WERI-Rb-1 (cell line): ENCODE results near the gene P2RY12.

Source experiments
- DNase-seq: peaks from one replicate; pipeline ENCODE4 v3.0.0-alpha.2; 2020
- H3K27ac ChIP-seq: fragments of 250-450 bp; sonication (Bioruptor Pico); 2 replicates; pipeline ENCODE4 v1.5.1; 2020; ENCODE audit warnings: mild to moderate bottlenecking, moderate library complexity
- H3K27me3 ChIP-seq: fragments of 250-450 bp; sonication (Bioruptor Pico); 2 replicates; pipeline ENCODE4 v1.5.1; 2021; ENCODE audit warnings: mild to moderate bottlenecking, low read depth, moderate library complexity; ENCODE audit not compliant: insufficient read depth, severe bottlenecking
- H3K36me3 ChIP-seq: fragments of 250-450 bp; sonication (Bioruptor Pico); 2 replicates; pipeline ENCODE4 v1.5.1; 2020; ENCODE audit warnings: mild to moderate bottlenecking, moderate library complexity
- H3K4me3 ChIP-seq: 2 replicates; pipeline ENCODE4 v1.5.1; 2011; ENCODE audit warnings: low read depth, mild to moderate bottlenecking, control low read depth, low read length
- H3K9me3 ChIP-seq: fragments of 250-450 bp; sonication (Bioruptor Pico); 2 replicates; pipeline ENCODE4 v1.5.1; 2021; ENCODE audit warnings: mild to moderate bottlenecking, moderate library complexity; ENCODE audit not compliant: severe bottlenecking
- CTCF ChIP-seq: IDR thresholded peaks from 2 replicates; pipeline ENCODE4 v1.5.1; 2011; ENCODE audit warnings: low read depth, mild to moderate bottlenecking, control low read depth, inconsistent platforms, low read length

Gene P2RY12

GRCh38 chr3:151384741-151385174 is at the start of gene P2RY12:
Gene P2RY12, minus strand, starts transcription at chr3:151384753. Its CDS starts 45,908 bp downstream, at chr3:151338845.
- Histone ChIP-seq H3K36me3 (no peaks in the 10 kb centered on the region), H3K27me3 (no peaks in the 10 kb centered on the region), H3K27ac (no peak within 1 kb of the TSS), H3K9me3 (no peaks in the 10 kb centered on the region), H3K4me3 (no peak within 1 kb of the TSS)
- no peak for DNase-seq
- TF ChIP-seq CTCF, result no peak

DNA sequence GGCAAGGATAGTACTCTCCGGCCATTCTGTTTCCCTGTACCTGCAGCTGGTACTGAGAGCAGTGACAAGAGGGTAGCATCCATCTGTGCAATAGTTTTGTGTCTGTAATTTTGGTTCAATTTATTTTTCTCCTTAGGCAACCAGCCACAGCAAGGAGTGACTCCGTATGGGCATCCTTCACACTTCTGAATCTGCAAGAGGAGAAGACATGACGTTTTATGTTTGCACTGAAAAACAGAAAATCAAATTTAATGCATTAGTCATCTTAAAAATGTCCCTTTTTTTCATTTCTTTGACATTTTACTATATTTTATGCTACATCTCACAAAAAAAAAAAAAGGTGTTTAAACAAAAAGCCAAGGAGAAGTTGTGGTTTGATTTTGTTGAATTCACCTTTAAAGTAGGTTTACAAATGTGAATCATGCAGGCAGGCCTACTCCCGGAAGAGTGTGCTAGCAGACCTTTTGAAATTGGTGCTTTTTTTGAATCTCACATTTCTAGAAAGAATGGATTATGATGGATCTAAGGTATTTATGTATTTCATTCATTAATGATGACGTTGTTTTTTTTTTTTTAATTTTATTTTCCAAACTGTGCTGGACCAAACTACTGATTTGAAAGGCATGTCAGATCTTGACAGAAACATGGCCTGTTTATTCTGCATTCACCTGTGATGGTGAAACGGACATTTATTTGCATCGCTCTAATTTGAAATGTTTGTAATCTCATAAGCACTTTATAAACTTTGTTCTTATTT is 48.2 kb upstream of the P2RY12 start:
- no peaks in the 10 kb centered on the region for H3K27me3 ChIP-seq
- no peaks in the 10 kb centered on the region for H3K36me3 ChIP-seq
- no peak for DNase-seq
- no peaks in the 10 kb centered on the region for H3K9me3 ChIP-seq
- no peak overlapping the region for H3K4me3 ChIP-seq
- no peak for TF ChIP-seq CTCF
- no peak overlapping the region for H3K27ac ChIP-seq

GRCh38 chr3:151431940-151432339 is 47.4 kb upstream of the P2RY12 start:
- no peaks in the 10 kb centered on the region for H3K27me3 ChIP-seq
- no peak for DNase-seq
- H3K9me3 ChIP-seq, result no peaks in the 10 kb centered on the region
- H3K36me3 ChIP-seq, result no peaks in the 10 kb centered on the region
- no peak overlapping the region for H3K27ac ChIP-seq
- no peak overlapping the region for H3K4me3 ChIP-seq
- TF ChIP-seq CTCF, result no peak

- DNase-seq, result no peak
- Histone ChIP-seq H3K27me3 (no peaks in the 10 kb centered on the region), H3K36me3 (no peaks in the 10 kb centered on the region), H3K9me3 (no peaks in the 10 kb centered on the region), H3K4me3 (no peak overlapping the region), H3K27ac (no peak overlapping the region)
- TF ChIP-seq CTCF, result no peak
Observed at GRCh38 chr3:151430821-151431484, 46.4 kb upstream of the P2RY12 start.

- no peak for TF ChIP-seq CTCF
- H3K27me3 ChIP-seq, result no peaks in the 10 kb centered on the region
- no peak overlapping the region for H3K4me3 ChIP-seq
- H3K27ac ChIP-seq, result no peak overlapping the region
- no peaks in the 10 kb centered on the region for H3K36me3 ChIP-seq
- no peak for DNase-seq
- H3K9me3 ChIP-seq, result no peaks in the 10 kb centered on the region
Observed at GRCh38 chr3:151428386-151428785, 43.8 kb upstream of the P2RY12 start.
